Measurements from ENCODE around the gene B4GALNT4.
"Not testable (repeated sequence)": the region's sequence is repeated elsewhere in the genome, so short reads cannot be mapped to it uniquely, and the experiment has no call there.

The B4GALNT4 gene

GRCh38 chr11:326842-327580, 42.3 kb upstream of the B4GALNT4 start:
- in situ Hi-C loops (cut with MboI; ENCODE audit: low pct_unique_long_range_greater_than_20kb, low sequenced_read_pairs, unreplicated experiment), result no loop called here
- no peak for TF ChIP-seq CTCF (IDR thresholded peaks at IDR 0.05; ENCODE audit: extremely low read depth, insufficient read depth, missing control alignments)
- peak; percentile 84 for DNase-seq (ENCODE audit: low spot score)

GRCh38 chr11:327581-327923, 41.7 kb upstream of the B4GALNT4 start:
- no peak for DNase-seq (ENCODE audit: low spot score)
- no peak for TF ChIP-seq CTCF (IDR thresholded peaks at IDR 0.05; ENCODE audit: extremely low read depth, insufficient read depth, missing control alignments)
- in situ Hi-C loops (cut with MboI; ENCODE audit: low pct_unique_long_range_greater_than_20kb, low sequenced_read_pairs, unreplicated experiment), result no loop called here

- no peak for DNase-seq (ENCODE audit: low spot score)
- TF ChIP-seq CTCF (IDR thresholded peaks at IDR 0.05; ENCODE audit: extremely low read depth, insufficient read depth, missing control alignments), result no peak
- in situ Hi-C loops (cut with MboI; ENCODE audit: low pct_unique_long_range_greater_than_20kb, low sequenced_read_pairs, unreplicated experiment), result no loop called here
Measured at GRCh38 chr11:328012-328411, 41.3 kb upstream of the B4GALNT4 start.

GRCh38 chr11:328516-329100, 40.7 kb upstream of the B4GALNT4 start:
- in situ Hi-C loops (cut with MboI; ENCODE audit: low pct_unique_long_range_greater_than_20kb, low sequenced_read_pairs, unreplicated experiment); DNase-seq (ENCODE audit: low spot score): not testable (repeated sequence)

GRCh38 chr11:329886-330253, 39.4 kb upstream of the B4GALNT4 start:
- TF ChIP-seq CTCF (IDR thresholded peaks at IDR 0.05; ENCODE audit: extremely low read depth, insufficient read depth, missing control alignments), result no peak
- in situ Hi-C loops (cut with MboI; ENCODE audit: low pct_unique_long_range_greater_than_20kb, low sequenced_read_pairs, unreplicated experiment), result no loop called here
- DNase-seq (ENCODE audit: low spot score), result no peak

- no peak for TF ChIP-seq CTCF (IDR thresholded peaks at IDR 0.05; ENCODE audit: extremely low read depth, insufficient read depth, missing control alignments)
- in situ Hi-C loops (cut with MboI; ENCODE audit: low pct_unique_long_range_greater_than_20kb, low sequenced_read_pairs, unreplicated experiment), result no loop called here
Measured at GRCh38 chr11:330307-330693, 39.0 kb upstream of the B4GALNT4 start.

GRCh38 chr11:330694-331357, 38.5 kb upstream of the B4GALNT4 start:
- TF ChIP-seq CTCF (IDR thresholded peaks at IDR 0.05; ENCODE audit: extremely low read depth, insufficient read depth, missing control alignments), result no peak
- in situ Hi-C loops (cut with MboI; ENCODE audit: low pct_unique_long_range_greater_than_20kb, low sequenced_read_pairs, unreplicated experiment), result no loop called here
- no peak for DNase-seq (ENCODE audit: low spot score)

More at GRCh38 chr11:330307-330693, 39.0 kb upstream of the B4GALNT4 start:
- DNase-seq (ENCODE audit: low spot score), result no peak
